Measurements from ENCODE around the gene BBOX1.

The BBOX1 gene

DNA sequence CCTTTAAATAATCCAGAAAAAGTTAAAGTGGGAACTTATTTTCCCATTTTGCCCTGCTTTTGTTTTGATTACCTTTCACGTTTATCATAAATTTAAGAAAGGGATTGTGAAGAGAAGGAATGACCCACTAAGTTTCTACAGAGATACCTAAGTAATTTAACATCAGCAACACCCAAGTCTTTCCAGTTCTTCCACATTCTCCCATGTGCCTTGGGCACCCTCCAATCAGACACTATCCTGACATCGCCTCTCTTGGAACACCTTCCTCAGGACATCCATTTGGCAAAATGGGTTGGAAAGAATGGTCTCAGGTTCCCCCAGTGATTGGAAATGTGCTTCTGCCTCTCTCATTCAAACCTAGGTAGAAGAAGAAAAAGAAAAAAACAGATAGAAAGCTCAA is 6.3 kb downstream of the BBOX1 start:
- no peak for TF ChIP-seq ZNF274 (IDR thresholded peaks at IDR 0.05; ENCODE audit: low read depth, low read length)
- H3K4me3 ChIP-seq (ENCODE audit: low read length): no peak overlapping the region

DNA sequence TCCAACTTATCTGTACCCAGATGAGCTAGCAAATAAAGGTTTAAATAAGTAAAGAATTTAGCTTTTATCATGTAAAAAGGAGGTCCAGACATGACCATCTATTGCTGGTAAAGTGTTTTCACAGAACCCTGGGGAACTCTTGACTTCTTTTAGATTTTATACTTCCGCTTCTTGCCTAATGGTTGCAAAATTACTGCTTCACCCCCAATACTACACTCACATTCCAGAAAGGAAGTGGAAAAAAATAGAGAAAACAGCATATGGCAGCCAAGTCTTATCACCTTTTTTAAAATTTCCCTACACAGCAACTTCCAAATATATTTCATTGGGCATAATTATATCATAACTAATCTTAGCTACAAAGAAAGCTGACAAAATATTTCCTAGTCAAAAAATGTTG is 12.1 kb downstream of the BBOX1 start:
- TF ChIP-seq ZNF274 (IDR thresholded peaks at IDR 0.05; ENCODE audit: low read depth, low read length): no peak
- no peak overlapping the region for H3K4me3 ChIP-seq (ENCODE audit: low read length)

DNA sequence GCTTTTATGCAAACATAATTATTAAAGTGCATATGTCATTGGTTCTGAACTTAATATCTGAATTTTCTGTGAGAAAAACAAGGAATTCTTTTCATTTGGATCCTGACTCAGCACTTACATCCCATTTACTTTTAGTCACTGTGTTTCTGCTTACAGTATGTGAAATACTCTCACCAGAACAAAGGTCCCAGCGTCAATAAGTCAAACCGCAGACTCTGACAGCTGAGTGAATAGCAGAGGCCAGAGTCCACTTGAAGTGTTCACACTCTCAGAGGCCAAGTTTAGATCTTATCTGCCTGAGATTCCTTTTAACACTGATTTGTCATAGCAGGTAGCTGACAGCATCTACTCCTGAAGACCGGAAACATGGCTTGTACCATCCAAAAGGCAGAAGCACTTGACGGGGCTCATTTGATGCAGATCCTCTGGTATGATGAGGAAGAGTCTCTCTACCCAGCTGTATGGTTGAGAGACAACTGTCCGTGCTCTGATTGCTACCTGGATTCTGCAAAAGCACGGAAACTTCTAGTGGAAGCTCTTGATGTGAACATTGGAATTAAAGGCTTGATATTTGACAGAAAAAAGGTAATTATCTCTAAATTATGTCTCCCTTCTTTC is 14.6 kb downstream of the BBOX1 start:
- no peak overlapping the region for H3K4me3 ChIP-seq (ENCODE audit: low read length)
- no peak for TF ChIP-seq ZNF274 (IDR thresholded peaks at IDR 0.05; ENCODE audit: low read depth, low read length)

DNA sequence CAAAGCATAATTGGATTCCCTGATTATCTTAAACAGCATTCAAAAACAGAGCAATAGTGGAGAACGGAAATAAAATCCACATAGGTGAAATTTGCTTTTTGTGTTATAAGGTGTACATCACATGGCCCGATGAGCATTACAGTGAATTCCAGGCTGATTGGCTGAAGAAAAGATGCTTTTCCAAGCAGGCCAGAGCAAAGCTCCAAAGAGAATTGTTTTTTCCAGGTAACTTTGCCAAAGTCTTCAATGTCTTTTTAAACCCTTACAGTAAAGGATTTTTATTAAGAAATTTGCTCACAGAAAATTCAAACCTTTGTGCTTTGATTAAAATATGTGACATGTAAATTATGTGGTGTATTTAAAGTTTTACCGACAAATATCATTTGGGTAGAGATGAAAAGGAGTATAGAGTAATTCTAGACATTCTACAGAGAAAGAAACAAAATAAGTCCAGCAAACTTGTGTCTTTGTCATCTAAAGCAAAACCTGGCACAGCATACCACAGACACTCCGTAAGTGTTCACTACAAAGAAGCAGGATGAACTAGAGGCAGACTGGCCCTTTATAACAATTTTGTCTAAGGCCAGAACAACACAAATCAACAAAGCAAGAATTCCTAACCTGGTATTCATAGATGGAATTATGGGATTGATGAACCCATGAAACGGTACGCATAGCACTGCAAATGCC is 16.6 kb downstream of the BBOX1 start:
- TF ChIP-seq ZNF274 (IDR thresholded peaks at IDR 0.05; ENCODE audit: low read depth, low read length): no peak
- no peak overlapping the region for H3K4me3 ChIP-seq (ENCODE audit: low read length)

GRCh38 chr11:27058456-27058855 is 17.8 kb downstream of the BBOX1 start:
- TF ChIP-seq ZNF274 (IDR thresholded peaks at IDR 0.05; ENCODE audit: low read depth, low read length): no peak
- no peak overlapping the region for H3K4me3 ChIP-seq (ENCODE audit: low read length)

DNA sequence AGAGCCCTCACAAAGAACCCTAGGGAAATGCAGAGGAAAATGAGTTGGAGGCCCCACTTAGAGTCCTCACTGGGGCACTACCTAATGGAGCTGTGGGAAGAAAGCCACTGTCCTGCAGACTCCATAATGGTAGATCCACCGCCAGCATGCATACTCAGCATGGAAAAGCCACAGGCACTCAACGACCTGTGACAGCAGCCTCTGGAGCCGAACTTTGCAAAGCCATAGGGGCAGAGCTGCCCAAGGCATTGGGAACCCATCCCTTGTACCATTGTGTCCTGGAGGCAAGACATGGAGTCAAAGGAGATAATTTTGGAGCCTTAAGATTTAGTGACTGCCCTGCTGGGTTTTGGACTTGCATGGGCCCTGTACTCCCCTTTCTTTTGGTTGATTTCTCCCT is 18.8 kb downstream of the BBOX1 start:
- TF ChIP-seq ZNF274 (IDR thresholded peaks at IDR 0.05; ENCODE audit: low read depth, low read length): no peak

DNA sequence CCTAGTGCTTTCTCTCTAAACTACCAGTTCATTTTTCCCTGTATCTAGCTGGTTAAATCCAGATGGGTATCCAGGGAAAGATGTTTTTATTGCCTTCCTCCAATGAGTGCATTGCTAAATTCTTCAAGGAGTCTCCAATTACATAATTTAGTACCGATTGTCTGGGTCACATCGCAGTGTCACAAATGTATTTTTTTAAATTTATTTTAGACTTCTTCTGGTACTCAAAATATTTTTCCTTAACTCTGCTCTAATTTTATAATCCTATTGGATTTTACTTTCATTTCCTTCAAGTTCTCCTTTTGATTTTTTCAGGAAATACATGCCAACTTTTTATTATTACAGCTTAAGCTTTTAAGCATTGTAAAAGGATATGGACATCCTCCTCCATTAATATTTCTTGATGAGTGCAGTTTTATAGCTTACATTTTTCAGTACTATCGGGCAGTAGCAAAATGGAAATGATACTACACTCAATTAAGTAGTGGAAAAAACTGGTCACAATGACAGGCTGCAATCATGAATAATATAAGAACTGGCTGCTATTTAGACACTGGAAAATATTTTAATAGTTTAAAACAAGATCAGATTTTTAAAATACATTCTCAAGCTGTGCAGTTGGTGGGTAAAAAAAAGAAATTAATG is 20.3 kb downstream of the BBOX1 start:
- H3K4me3 ChIP-seq (ENCODE audit: low read length): no peak overlapping the region
- no peak for TF ChIP-seq ZNF274 (IDR thresholded peaks at IDR 0.05; ENCODE audit: low read depth, low read length)

More for the DNA sequence above, 18.8 kb downstream of the BBOX1 start:
- H3K4me3 ChIP-seq (ENCODE audit: low read length): no peak overlapping the region

GRCh38 chr11:27061461-27061821 is 20.8 kb downstream of the BBOX1 start:
- H3K4me3 ChIP-seq (ENCODE audit: low read length): no peak overlapping the region
- TF ChIP-seq ZNF274 (IDR thresholded peaks at IDR 0.05; ENCODE audit: low read depth, low read length): no peak

DNA sequence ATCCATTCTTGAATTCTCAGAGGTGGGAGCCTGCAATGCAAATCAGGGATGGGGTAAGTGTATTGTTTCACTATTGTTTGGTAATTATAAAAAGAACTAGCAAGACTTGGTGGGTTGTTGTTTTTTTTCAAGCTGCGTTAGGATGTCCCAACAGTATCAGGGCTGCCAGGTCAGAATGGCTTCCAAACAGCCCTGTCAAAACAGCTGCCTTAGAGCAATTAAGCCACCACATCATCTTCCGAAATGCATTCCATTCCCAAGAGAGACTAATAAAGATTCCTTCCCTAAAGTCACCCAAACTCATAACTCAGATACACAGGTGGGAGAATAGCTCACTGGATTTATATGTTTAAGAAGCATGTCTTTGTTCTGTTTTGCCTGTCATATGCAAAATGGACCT is 23.5 kb downstream of the BBOX1 start:
- H3K4me3 ChIP-seq (ENCODE audit: low read length): no peak overlapping the region
- no peak for TF ChIP-seq ZNF274 (IDR thresholded peaks at IDR 0.05; ENCODE audit: low read depth, low read length)

- no peak for TF ChIP-seq ZNF274 (IDR thresholded peaks at IDR 0.05; ENCODE audit: low read depth, low read length)
Observed at GRCh38 chr11:27075192-27075591, 34.6 kb downstream of the BBOX1 start.

DNA sequence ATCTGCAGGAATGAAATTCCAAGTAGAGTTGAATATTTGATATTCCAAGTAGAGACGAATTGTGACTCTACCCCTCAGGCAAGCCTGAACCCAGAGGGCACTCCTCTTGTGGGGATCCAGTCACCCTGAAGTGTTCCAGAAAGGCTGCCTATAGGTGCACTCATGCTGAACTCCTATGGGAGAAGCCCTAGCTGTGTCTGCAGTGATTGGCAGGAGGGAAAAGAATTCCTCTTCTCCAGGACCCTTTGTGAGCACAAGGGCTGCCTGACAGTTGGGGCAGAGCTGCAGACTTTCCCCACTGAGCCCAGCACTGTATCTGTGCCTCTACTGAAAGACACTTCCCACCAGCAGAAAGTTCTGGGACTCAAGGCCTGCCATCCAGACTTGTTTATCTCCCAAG is 35.0 kb downstream of the BBOX1 start:
- no peak for TF ChIP-seq ZNF274 (IDR thresholded peaks at IDR 0.05; ENCODE audit: low read depth, low read length)
- no peak overlapping the region for H3K4me3 ChIP-seq (ENCODE audit: low read length)

More at GRCh38 chr11:27075192-27075591, 34.6 kb downstream of the BBOX1 start:
- no peak overlapping the region for H3K4me3 ChIP-seq (ENCODE audit: low read length)

GRCh38 chr11:27076121-27076589 is 35.5 kb downstream of the BBOX1 start:
- no peak for TF ChIP-seq ZNF274 (IDR thresholded peaks at IDR 0.05; ENCODE audit: low read depth, low read length)
- H3K4me3 ChIP-seq (ENCODE audit: low read length): no peak overlapping the region

DNA sequence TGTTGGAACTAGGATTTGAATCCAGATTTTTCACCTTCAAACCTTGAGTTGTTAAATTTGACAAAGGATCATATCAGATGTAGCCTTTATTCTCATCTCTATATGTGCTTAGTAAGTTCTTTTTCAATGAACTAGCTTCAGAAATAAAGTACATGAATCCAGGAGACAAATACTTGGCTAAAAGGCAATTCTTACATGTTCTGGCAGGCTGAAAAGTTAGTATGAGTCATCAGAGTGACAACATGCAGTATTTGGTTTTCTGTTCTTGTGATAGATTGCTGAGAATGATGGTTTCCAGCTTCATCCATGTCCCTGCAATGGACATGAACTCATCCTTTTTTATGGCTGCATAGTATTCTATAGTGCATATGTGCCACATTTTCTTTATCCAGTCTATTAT is 40.4 kb downstream of the BBOX1 start:
- no peak overlapping the region for H3K4me3 ChIP-seq (ENCODE audit: low read length)
- no peak for TF ChIP-seq ZNF274 (IDR thresholded peaks at IDR 0.05; ENCODE audit: low read depth, low read length)

- H3K4me3 ChIP-seq (ENCODE audit: low read length): no peak overlapping the region
- TF ChIP-seq ZNF274 (IDR thresholded peaks at IDR 0.05; ENCODE audit: low read depth, low read length): no peak
Observed at GRCh38 chr11:27083241-27083640, 42.6 kb downstream of the BBOX1 start.

- TF ChIP-seq ZNF274 (IDR thresholded peaks at IDR 0.05; ENCODE audit: low read depth, low read length): no peak
Observed at GRCh38 chr11:27083782-27084181, 43.2 kb downstream of the BBOX1 start.

More at GRCh38 chr11:27083782-27084181, 43.2 kb downstream of the BBOX1 start:
- no peak overlapping the region for H3K4me3 ChIP-seq (ENCODE audit: low read length)

Measured in GM08714 (cell line).